Omental fat pad (tissue), 4 donors: ENCODE measurements around the gene FCGBP. TPM values are rescaled to one million over a fixed set of nuclear protein-coding genes. Genes with fewer than 3 reads are reported as not detected.
"Not testable (repeated sequence)": the region's sequence is repeated elsewhere in the genome, so short reads cannot be mapped to it uniquely, and the experiment has no call there.

Experiments
- ATAC-seq: fragments of 150-250 bp; one replicate; pipeline ENCODE4 v1.9.1; 2016; ENCODE audit warnings: mild to moderate bottlenecking, moderate library complexity; ENCODE audit not compliant: low FRiP score
- DNase-seq: peaks from one replicate; pipeline ENCODE4 v3.0.0-alpha.2; 2019; ENCODE audit warnings: low spot score
- total RNA-seq, 4 donors: library from RNA; depleted of rRNA; stranded (reverse); fragments of >200 nt; gene quantifications; one replicate each; pipeline ENCODE4 v1.1.0, GENCODE V29; 2016
- TF ChIP-seq, protein P1 (sequence below), 3 donors: fragments of 450-650 bp; IDR thresholded peaks; one replicate each; pipeline ENCODE4 v1.5.1; 2016 to 2017; ENCODE audit warnings: antibody characterized with exemption in 3 of 3, mild to moderate bottlenecking in 3 of 3, moderate library complexity in 2 of 3

The FCGBP gene
- total RNA-seq, 4 donors from 2014 or later, result 12.5 to 197 (median 29.3) TPM

DNA sequence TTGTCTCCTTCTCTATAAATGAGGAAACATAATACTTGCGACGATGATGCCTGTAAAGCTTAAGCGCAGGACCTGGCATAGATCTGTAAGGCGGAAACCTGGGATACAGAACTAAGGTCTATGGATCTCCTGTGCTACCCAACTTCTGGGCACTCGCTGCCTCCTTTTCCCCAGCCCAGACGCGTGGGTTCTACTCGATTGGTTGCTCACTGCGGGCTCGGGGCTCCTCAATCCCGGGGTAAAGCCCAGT, 35.9 kb upstream of the FCGBP start:
- TF ChIP-seq, protein P1, sequence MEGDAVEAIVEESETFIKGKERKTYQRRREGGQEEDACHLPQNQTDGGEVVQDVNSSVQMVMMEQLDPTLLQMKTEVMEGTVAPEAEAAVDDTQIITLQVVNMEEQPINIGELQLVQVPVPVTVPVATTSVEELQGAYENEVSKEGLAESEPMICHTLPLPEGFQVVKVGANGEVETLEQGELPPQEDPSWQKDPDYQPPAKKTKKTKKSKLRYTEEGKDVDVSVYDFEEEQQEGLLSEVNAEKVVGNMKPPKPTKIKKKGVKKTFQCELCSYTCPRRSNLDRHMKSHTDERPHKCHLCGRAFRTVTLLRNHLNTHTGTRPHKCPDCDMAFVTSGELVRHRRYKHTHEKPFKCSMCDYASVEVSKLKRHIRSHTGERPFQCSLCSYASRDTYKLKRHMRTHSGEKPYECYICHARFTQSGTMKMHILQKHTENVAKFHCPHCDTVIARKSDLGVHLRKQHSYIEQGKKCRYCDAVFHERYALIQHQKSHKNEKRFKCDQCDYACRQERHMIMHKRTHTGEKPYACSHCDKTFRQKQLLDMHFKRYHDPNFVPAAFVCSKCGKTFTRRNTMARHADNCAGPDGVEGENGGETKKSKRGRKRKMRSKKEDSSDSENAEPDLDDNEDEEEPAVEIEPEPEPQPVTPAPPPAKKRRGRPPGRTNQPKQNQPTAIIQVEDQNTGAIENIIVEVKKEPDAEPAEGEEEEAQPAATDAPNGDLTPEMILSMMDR (IDR thresholded peaks at IDR 0.05), result no peak
- DNase-seq (no peak), ATAC-seq (peak; percentile 8)

DNA sequence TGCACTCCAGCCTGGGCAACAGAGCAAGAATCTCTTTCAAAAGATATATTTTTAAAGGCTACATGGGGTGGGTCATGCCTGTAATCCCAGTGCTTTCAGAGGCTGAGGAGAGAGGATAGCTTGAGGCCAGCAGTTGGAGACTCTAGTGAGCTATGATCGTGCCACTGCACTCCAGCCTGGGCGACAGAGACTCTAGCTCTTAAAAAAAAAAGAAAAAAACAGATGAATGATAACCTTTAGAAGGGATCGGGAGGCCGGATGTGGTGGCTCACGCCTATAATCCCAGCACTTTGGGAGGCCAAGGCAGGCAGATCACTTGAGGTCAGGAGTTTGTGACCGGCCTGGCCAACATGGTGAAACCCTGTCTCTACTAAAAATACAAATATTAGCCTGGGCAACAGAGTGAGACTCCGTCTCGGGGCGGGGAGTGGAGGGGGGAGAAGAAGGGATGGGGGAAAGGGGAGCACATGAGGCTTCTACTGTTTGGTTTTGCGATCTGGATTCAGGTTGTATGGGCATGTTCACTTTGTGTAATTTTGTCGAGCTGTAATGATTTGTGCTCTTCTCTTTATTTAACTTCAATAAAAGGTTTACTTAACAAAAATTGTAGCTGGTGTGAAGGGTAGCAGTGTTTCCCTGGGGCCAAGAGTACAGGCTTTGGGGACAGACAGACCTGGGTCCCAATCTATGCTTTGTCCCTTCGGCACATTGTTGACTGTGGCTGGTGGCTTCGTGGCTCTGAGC, 35.4 kb upstream of the FCGBP start:
- no peak for ATAC-seq
- TF ChIP-seq, protein P1 (IDR thresholded peaks at IDR 0.05), result no peak
- DNase-seq, result no peak

DNA sequence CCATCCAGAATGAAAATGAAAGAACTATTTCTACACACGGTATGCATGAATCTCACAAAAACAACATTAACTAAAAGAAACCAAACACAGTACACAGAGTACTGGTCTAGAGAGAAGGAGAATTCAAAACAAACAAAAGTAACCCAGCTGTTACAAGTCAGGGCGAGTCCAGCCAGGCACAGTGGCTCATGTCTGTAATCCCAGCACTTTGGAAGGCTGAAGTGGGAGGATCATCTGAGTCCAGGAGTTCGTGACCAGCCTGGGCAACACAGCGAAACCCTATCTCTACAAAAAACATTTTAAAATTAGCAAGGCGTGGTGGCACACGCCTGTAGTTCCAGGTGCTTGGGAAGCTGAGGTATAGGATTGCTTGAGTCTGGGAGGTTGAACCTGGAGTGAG, 34.8 kb upstream of the FCGBP start:
- TF ChIP-seq, protein P1 (IDR thresholded peaks at IDR 0.05), result no peak
- no peak for DNase-seq
- ATAC-seq, result no peak

DNA sequence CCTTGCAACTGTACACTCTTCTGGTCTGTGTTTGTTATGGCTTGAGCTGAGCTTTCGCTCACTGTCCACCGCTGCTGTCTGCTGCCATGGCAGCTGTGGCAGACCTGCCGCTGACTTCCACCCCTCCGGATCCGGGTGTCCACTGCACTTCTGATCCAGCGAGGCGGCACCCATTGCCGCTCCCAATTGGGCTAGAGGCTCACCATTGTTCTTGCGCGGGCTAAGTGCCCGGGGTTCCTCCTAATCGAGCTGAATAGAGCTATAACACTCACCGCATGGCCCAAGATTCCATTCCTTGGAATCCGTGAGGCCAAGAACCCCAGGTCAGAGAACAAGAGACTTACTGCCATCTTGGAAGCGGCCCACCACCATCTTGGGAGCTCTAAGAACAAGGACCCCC, 34.4 kb upstream of the FCGBP start:
- no peak for DNase-seq
- ATAC-seq, result no peak
- TF ChIP-seq, protein P1 (IDR thresholded peaks at IDR 0.05), result no peak

DNA sequence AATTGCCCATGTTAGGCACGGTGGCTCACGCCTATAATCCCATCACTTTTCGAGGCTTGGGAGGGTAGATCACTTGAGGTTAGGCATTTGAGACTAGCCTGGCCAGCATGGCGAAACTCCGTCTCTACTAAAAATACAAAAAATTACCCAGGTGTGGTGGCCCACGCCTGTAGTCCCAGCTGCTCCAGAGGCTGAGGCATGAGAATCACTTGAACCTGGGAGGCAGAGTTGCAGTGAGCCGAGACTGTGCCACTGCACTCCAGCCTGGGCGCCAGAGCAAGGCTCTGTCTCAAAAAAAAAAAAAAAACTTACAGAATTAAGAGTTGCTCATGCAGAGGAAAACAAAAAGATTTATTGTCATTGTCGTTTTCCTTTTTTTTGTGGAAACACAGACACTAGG, 33.1 kb upstream of the FCGBP start:
- ATAC-seq (no peak), DNase-seq (no peak)
- TF ChIP-seq, protein P1 (IDR thresholded peaks at IDR 0.05), result no peak

DNA sequence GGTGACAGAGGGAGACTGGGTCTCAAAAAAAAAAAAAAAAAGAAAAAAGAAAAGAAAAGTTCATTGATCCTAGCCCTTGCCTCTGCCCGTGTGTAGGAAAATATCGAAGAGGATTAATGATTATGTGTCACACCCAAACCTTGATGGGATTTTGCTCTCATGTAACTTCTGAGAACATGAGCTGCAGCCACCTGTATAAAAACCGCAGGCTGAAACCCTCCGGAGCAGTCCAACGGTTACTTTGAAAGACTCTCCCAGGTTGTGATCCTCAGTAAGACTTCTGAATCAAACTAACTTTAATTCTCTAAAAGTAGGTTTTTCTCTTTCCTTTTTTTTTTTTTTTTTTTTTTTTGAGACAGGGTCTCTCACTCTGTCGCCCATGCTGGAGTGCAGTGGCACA, 32.2 kb upstream of the FCGBP start:
- ATAC-seq (no peak), DNase-seq (no peak)
- TF ChIP-seq, protein P1 (IDR thresholded peaks at IDR 0.05), result no peak

DNA sequence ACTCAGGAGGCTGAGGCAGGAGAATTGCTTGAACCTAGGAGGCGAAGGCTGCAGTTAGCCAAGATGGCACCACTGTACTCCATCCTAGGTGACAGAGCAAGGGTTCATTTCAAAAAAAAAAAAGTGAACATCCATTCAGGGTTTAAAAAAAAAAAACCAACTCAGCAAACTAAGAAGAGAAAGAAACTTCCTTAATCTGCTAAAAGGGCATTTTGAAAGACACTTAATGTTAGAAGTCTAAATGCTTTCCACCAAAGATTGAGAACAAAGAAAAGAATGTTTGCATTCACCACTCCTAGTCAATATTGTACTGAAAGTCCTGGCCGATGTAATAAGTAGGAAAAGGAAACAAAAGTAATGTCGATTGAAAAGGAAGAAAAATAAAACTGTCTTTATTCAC, 29.5 kb upstream of the FCGBP start:
- TF ChIP-seq, protein P1 (IDR thresholded peaks at IDR 0.05), result no peak
- ATAC-seq (no peak), DNase-seq (no peak)

DNA sequence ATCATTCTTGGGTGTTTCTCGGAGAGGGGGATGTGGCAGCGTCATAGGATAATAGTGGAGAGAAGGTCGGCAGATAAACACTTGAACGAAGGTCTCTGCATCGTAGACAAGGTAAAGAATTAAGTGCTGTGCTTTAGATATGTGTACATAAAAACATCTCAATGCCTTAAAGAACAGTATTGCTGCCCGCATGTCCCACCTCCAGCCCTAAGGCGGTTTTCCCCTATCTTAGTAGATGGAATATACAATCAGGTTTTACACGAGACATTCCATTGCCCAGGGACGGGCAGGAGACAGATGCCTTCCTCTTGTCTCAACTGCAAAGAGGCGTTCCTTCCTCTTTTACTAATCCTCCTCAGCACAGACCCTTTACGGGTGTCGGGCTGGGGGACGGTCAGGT, 25.0 kb upstream of the FCGBP start:
- not testable (repeated sequence) for ATAC-seq

DNA sequence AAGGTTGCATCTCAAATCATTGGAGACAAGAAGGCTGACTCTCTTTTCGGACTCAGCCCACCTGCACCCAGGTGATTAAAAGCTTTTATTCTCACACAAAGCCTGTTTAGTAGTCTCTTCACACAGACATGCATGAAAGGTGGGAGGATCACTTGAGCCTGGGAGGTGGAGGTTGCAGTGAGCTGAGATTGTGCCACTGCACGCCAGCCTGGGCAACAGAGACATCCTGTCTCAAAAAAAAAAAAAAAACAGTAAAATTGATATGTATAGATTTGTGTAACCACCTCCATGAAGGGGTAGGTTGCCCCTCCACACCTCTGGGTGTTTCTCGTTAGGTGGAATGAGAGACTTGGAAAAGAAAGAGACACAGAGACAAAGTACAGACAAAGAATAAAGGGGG, 24.5 kb upstream of the FCGBP start:
- DNase-seq, ATAC-seq: not testable (repeated sequence)

More for the DNA sequence above, 25.0 kb upstream of the FCGBP start:
- not testable (repeated sequence) for DNase-seq

DNA sequence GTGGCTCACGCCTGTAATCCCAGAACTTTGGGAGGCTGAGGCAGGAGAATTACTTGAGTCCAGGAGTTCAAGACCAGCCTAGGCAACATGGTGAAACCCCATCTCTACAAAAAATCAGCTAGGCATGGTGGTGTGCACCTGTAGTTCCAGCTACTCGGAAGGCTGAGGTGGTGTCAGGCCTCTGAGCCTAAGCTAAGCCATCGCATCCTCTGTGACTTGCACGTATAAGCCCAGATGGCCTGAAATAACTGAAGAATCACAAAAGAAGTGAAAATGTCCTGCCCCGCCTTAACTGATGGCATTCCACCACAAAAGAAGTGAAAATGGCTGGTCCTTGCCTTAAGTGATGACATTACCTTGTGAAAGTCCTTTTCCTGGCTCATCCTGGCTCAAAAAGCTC, 23.5 kb upstream of the FCGBP start:
- ATAC-seq, DNase-seq: not testable (repeated sequence)
